Large intestine (tissue), 12 donors: ENCODE results near the gene FSTL1. TPM values are rescaled to one million over a fixed set of nuclear protein-coding genes. Genes with fewer than 3 reads are reported as not detected.

Source experiments
- DNase-seq, 2 donors: peaks; one replicate each; pipeline versions ENCODE4 v3.0.0 to v3.0.0-alpha.2; 2013
- H3K27ac ChIP-seq: one replicate; pipeline ENCODE4 v1.5.1; 2013; ENCODE audit warnings: low read length
- H3K27me3 ChIP-seq: 2 replicates; pipeline ENCODE4 v1.6.1; 2013; ENCODE audit warnings: low read length; ENCODE audit not compliant: control insufficient read depth, insufficient read depth
- H3K36me3 ChIP-seq: 2 replicates; pipeline ENCODE4 v1.6.1; 2013; ENCODE audit warnings: low read length; ENCODE audit not compliant: control insufficient read depth, insufficient read depth
- H3K4me1 ChIP-seq: one replicate; pipeline ENCODE4 v1.6.1; 2013; ENCODE audit warnings: low read length; ENCODE audit not compliant: control insufficient read depth, insufficient read depth
- H3K4me3 ChIP-seq: one replicate; pipeline ENCODE4 v1.5.1; 2013; ENCODE audit warnings: low read length
- H3K9me3 ChIP-seq: one replicate; pipeline ENCODE4 v1.6.1; 2013; ENCODE audit warnings: mild to moderate bottlenecking, low read depth, low read length, moderate library complexity; ENCODE audit not compliant: control insufficient read depth
- WGBS: methylation state at CpG from one replicate; pipeline ENCODE4 v1.1.5; 2013; ENCODE audit warnings: low lambda C conversion rate; ENCODE audit not compliant: insufficient coverage; 5-methylcytosine and 5-hydroxymethylcytosine counted together
- long read RNA-seq, 11 donors: transcript quantifications; one replicate each; lab custom pipeline, GENCODE V29; 2026
- polyA plus RNA-seq: library from polyadenylated mRNA; unstranded; fragments of 120-200 nt; gene quantifications from one replicate; pipeline ENCODE4 v1.2.1, GENCODE V29; 2013

The FSTL1 gene, protein sequence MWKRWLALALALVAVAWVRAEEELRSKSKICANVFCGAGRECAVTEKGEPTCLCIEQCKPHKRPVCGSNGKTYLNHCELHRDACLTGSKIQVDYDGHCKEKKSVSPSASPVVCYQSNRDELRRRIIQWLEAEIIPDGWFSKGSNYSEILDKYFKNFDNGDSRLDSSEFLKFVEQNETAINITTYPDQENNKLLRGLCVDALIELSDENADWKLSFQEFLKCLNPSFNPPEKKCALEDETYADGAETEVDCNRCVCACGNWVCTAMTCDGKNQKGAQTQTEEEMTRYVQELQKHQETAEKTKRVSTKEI
- 190 TPM for polyA plus RNA-seq
- long read RNA-seq, donor 1, full-length matches to known transcripts = 24 of 24 reads
- long read RNA-seq, donor 1, partial matches to known transcripts = 0 of 24 reads
- long read RNA-seq, donor 1, other reads (novel, unspliced or antisense) = 0 of 24 reads
- long read RNA-seq, donor 2, full-length matches to known transcripts = 48 of 48 reads
- long read RNA-seq, donor 2, partial matches to known transcripts = 0 of 48 reads
- long read RNA-seq, donor 2, other reads (novel, unspliced or antisense) = 0 of 48 reads
- long read RNA-seq, donor 3 = 0 reads
- long read RNA-seq, donor 4 = 0 reads
- long read RNA-seq, donor 5, full-length matches to known transcripts = 53 of 67 reads
- long read RNA-seq, donor 5, partial matches to known transcripts = 5 of 67 reads
- long read RNA-seq, donor 5, other reads (novel, unspliced or antisense) = 9 of 67 reads
- long read RNA-seq, donor 6, full-length matches to known transcripts = 62 of 79 reads
- long read RNA-seq, donor 6, partial matches to known transcripts = 12 of 79 reads
- long read RNA-seq, donor 6, other reads (novel, unspliced or antisense) = 5 of 79 reads
- long read RNA-seq, donor 7, full-length matches to known transcripts = 39 of 53 reads
- long read RNA-seq, donor 7, partial matches to known transcripts = 6 of 53 reads
- long read RNA-seq, donor 7, other reads (novel, unspliced or antisense) = 8 of 53 reads
- long read RNA-seq, donor 8, full-length matches to known transcripts = 60 of 66 reads
- long read RNA-seq, donor 8, partial matches to known transcripts = 6 of 66 reads
- long read RNA-seq, donor 8, other reads (novel, unspliced or antisense) = 0 of 66 reads
- long read RNA-seq, donor 9, full-length matches to known transcripts = 38 of 73 reads
- long read RNA-seq, donor 9, partial matches to known transcripts = 35 of 73 reads
- long read RNA-seq, donor 9, other reads (novel, unspliced or antisense) = 0 of 73 reads
- long read RNA-seq, donor 10, full-length matches to known transcripts = 55 of 70 reads
- long read RNA-seq, donor 10, partial matches to known transcripts = 0 of 70 reads
- long read RNA-seq, donor 10, other reads (novel, unspliced or antisense) = 15 of 70 reads
- long read RNA-seq, donor 11, full-length matches to known transcripts = 44 of 50 reads
- long read RNA-seq, donor 11, partial matches to known transcripts = 0 of 50 reads
- long read RNA-seq, donor 11, other reads (novel, unspliced or antisense) = 6 of 50 reads

GRCh38 chr3:120450600-120451271 is at the start of gene FSTL1:
TSS of gene FSTL1 (minus strand) at chr3:120450992. CDS start at chr3:120450746, 246 bp downstream.
- peak within 1 kb of the TSS; percentile 68 for H3K27ac ChIP-seq
- peaks cover 3% of the 10 kb centered on the region for H3K4me1 ChIP-seq
- H3K4me3 ChIP-seq = peak within 1 kb of the TSS; percentile 61
- WGBS = no CpG with 5 or more reads among the region's 78 CpGs
- peak; percentile 43 to 60 for DNase-seq
- no peaks in the 10 kb centered on the region for H3K9me3 ChIP-seq
- peaks cover 53% of the 10 kb centered on the region for H3K27me3 ChIP-seq
- no peaks in the 10 kb centered on the region for H3K36me3 ChIP-seq

GRCh38 chr3:120498556-120499346 is 48.0 kb upstream of the FSTL1 start:
- H3K9me3 ChIP-seq = no peaks in the 10 kb centered on the region
- no peak overlapping the region for H3K4me3 ChIP-seq
- H3K36me3 ChIP-seq = no peaks in the 10 kb centered on the region
- no CpG with 5 or more reads among the region's 2 CpGs for WGBS
- peak in 1 of 2 donors; percentile 19 for DNase-seq
- no peaks in the 10 kb centered on the region for H3K4me1 ChIP-seq
- no peaks in the 10 kb centered on the region for H3K27me3 ChIP-seq
- no peak overlapping the region for H3K27ac ChIP-seq

- WGBS = 20% methylated on average over 1 of the region's 2 CpGs
- H3K36me3 ChIP-seq = no peaks in the 10 kb centered on the region
- no peak overlapping the region for H3K4me3 ChIP-seq
- DNase-seq = no peak
- H3K27me3 ChIP-seq = no peaks in the 10 kb centered on the region
- H3K4me1 ChIP-seq = no peaks in the 10 kb centered on the region
- H3K9me3 ChIP-seq = no peaks in the 10 kb centered on the region
- H3K27ac ChIP-seq = no peak overlapping the region
These were observed 47.0 kb upstream of the FSTL1 start for GRCh38 chr3:120497818-120498217.

- Histone ChIP-seq H3K4me1 (no peaks in the 10 kb centered on the region), H3K27me3 (no peaks in the 10 kb centered on the region), H3K4me3 (no peak overlapping the region), H3K27ac (no peak overlapping the region), H3K36me3 (no peaks in the 10 kb centered on the region), H3K9me3 (no peaks in the 10 kb centered on the region)
- WGBS = 100% methylated on average over 1 of the region's 3 CpGs
- DNase-seq = peak in 1 of 2 donors; percentile 11
These were observed 46.5 kb upstream of the FSTL1 start for GRCh38 chr3:120497336-120497735.

GRCh38 chr3:120496278-120497002 is 45.6 kb upstream of the FSTL1 start:
- H3K36me3 ChIP-seq = no peaks in the 10 kb centered on the region
- no peak overlapping the region for H3K27ac ChIP-seq
- no peak overlapping the region for H3K4me3 ChIP-seq
- H3K27me3 ChIP-seq = no peaks in the 10 kb centered on the region
- DNase-seq = no peak
- H3K9me3 ChIP-seq = no peaks in the 10 kb centered on the region
- H3K4me1 ChIP-seq = no peaks in the 10 kb centered on the region
- 100% methylated on average over 1 of the region's 3 CpGs for WGBS

DNA sequence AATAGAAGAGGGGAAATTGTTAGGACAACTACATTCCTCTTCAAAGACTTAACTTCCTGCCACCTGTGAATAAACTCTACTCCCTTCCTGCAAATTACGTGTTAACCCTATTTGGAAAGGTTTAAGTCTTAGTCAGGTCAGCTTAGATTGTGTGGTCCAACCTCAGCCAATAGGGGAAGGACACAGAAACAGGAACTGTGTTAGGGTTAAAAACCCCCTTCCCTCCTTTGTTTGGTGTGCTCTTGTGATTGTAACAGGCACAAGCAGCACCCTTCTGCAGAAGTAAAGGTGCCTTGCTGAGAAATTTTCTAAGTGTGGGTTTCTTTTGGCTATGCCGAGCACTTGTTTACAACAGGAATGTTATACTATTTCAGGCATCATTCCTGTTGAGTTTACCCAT is 45.0 kb upstream of the FSTL1 start:
- H3K4me1 ChIP-seq = no peaks in the 10 kb centered on the region
- whole genome bisulfite sequencing = no CpG with 5 or more reads among the region's 2 CpGs
- no peak overlapping the region for H3K4me3 ChIP-seq
- no peaks in the 10 kb centered on the region for H3K27me3 ChIP-seq
- no peak overlapping the region for H3K27ac ChIP-seq
- no peaks in the 10 kb centered on the region for H3K36me3 ChIP-seq
- DNase-seq = no peak
- no peaks in the 10 kb centered on the region for H3K9me3 ChIP-seq

- Histone ChIP-seq H3K36me3 (no peaks in the 10 kb centered on the region), H3K9me3 (no peaks in the 10 kb centered on the region), H3K4me3 (no peak overlapping the region), H3K27ac (no peak overlapping the region), H3K27me3 (no peaks in the 10 kb centered on the region), H3K4me1 (no peaks in the 10 kb centered on the region)
- 100% methylated on average over 1 of the region's 5 CpGs for WGBS
- no peak for DNase-seq
These were observed 41.3 kb upstream of the FSTL1 start for GRCh38 chr3:120492103-120492502.

DNA sequence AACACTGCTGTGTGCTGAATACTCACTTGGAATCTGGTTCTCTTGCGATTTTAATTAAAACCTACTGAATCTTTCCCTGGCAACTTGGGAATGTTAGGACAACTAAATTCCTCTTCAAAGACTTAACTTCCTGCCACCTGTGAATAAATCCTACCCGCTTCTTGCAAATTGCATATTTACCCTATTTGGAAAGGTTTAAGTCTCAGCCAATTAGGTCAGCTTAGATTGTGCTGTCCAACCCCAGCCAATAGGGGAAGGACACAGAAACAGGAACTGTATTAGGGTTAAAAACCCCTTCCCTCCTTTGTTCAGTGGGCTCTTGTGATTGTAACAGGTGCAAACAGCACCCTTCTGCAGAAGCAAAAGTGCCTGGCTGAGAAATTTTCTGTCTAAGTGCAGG is 38.6 kb upstream of the FSTL1 start:
- Histone ChIP-seq H3K27ac (no peak overlapping the region), H3K36me3 (no peaks in the 10 kb centered on the region), H3K4me3 (no peak overlapping the region), H3K9me3 (no peaks in the 10 kb centered on the region), H3K4me1 (no peaks in the 10 kb centered on the region), H3K27me3 (no peaks in the 10 kb centered on the region)
- no peak for DNase-seq
- no CpG with 5 or more reads among the region's 2 CpGs for WGBS
